ENCODE data around the gene FGGY. TPM values are rescaled to one million over a fixed set of nuclear protein-coding genes. Genes with fewer than 3 reads are reported as not detected.

FGGY gene
- total RNA-seq, 2 donors from 2014 or later = 14.1 to 14.8 TPM

DNA sequence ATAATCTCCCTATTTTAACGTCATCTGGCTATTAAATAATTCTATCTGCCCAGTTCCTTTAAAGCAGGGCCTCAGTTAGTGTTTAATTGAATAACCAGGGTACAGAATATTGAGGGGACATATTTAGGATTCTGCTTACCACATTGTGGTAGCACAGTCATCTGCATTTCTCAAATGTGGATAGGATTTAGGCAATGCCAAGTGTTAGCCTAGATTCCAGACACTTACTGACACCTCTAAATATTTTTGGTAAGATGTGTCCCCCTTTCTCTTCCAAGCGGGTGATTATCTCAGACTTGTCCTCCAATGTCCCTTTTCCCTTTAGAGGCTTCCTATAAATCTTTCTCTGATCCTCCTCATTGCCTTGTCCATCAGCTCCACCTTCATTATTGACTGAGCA lies 357.1 kb downstream of the FGGY start:
- TF ChIP-seq, protein P1, sequence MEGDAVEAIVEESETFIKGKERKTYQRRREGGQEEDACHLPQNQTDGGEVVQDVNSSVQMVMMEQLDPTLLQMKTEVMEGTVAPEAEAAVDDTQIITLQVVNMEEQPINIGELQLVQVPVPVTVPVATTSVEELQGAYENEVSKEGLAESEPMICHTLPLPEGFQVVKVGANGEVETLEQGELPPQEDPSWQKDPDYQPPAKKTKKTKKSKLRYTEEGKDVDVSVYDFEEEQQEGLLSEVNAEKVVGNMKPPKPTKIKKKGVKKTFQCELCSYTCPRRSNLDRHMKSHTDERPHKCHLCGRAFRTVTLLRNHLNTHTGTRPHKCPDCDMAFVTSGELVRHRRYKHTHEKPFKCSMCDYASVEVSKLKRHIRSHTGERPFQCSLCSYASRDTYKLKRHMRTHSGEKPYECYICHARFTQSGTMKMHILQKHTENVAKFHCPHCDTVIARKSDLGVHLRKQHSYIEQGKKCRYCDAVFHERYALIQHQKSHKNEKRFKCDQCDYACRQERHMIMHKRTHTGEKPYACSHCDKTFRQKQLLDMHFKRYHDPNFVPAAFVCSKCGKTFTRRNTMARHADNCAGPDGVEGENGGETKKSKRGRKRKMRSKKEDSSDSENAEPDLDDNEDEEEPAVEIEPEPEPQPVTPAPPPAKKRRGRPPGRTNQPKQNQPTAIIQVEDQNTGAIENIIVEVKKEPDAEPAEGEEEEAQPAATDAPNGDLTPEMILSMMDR (conservative IDR thresholded peaks at IDR 0.05) = no peak
- no peaks in the 10 kb centered on the region for H3K27me3 ChIP-seq (ENCODE audit: control insufficient read depth, insufficient read depth, low read length, poor library complexity, severe bottlenecking)
- peaks cover 4% of the 10 kb centered on the region for H3K36me3 Mint-ChIP-seq (ENCODE audit: low read depth)
- H3K4me1 Mint-ChIP-seq = no peaks in the 10 kb centered on the region
- H3K9ac ChIP-seq (ENCODE audit: extremely low read depth, low read length, poor library complexity, severe bottlenecking) = no peak overlapping the region
- no peak overlapping the region for H3K4me3 ChIP-seq (ENCODE audit: low read length)
- no peaks in the 10 kb centered on the region for H3K36me3 ChIP-seq (ENCODE audit: control insufficient read depth, insufficient read depth, low read length)
- 88% methylated on average over 2 of the region's 2 CpGs; no CpG with 5 or more reads in 1 of the 2 experiments for WGBS, 2 experiments (ENCODE audit: insufficient coverage in 1 of 2, insufficient read length in 1 of 2)
- H3K27ac Mint-ChIP-seq = peak overlapping the region; percentile 1
- H3K27me3 Mint-ChIP-seq (ENCODE audit: insufficient read depth) = no peaks in the 10 kb centered on the region
- no peaks in the 10 kb centered on the region for H3K4me1 ChIP-seq (ENCODE audit: control insufficient read depth, insufficient read depth, low read length)
- no peak overlapping the region for H3K27ac ChIP-seq (ENCODE audit: low read depth, low read length)
- no peaks in the 10 kb centered on the region for H3K9me3 ChIP-seq (ENCODE audit: control insufficient read depth, low read length)
- no peak overlapping the region for H3K4me3 Mint-ChIP-seq
- no peak for DNase-seq
- H3K9me3 Mint-ChIP-seq = peaks cover 13% of the 10 kb centered on the region

DNA sequence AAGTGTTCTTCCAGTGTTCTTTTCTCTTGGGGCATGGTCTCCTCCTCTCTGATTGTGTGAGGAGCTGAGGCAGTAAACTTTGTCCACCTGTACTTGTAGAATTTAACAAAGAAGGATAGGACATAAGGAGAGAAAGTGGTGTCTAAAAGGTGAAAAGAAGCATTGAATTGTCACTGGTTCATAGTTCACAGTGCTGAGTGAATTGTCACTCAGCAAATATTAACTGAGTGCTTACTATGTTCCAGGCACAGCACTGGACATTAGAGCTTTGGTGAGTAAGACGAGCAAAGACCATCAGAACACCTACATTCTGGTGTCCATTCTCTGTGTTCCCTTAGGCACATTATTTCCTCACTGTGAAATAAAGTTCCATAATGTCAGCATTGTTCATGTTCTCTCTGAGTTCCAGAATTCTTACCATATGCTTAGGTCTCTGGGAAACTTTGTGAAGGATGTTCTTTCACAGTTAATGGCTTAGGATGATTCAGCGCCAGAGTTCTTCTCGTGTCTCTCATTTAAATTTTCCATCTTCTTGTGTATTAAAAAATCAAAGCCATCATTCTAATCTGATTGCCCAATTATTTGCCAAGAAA lies 361.1 kb downstream of the FGGY start:
- Mint-ChIP-seq H3K9me3 (peaks cover 6% of the 10 kb centered on the region), H3K4me1 (peaks cover 11% of the 10 kb centered on the region), H3K27me3 (ENCODE audit: insufficient read depth) (no peaks in the 10 kb centered on the region), H3K36me3 (ENCODE audit: low read depth) (peaks cover 4% of the 10 kb centered on the region), H3K27ac (no peak overlapping the region), H3K4me3 (no peak overlapping the region)
- TF ChIP-seq, protein P1 (conservative IDR thresholded peaks at IDR 0.05) = no peak
- H3K9ac ChIP-seq (ENCODE audit: extremely low read depth, low read length, poor library complexity, severe bottlenecking) = no peak overlapping the region
- no peak overlapping the region for H3K27ac ChIP-seq (ENCODE audit: low read depth, low read length)
- no peak overlapping the region for H3K4me3 ChIP-seq (ENCODE audit: low read length)
- no peaks in the 10 kb centered on the region for H3K27me3 ChIP-seq (ENCODE audit: control insufficient read depth, insufficient read depth, low read length, poor library complexity, severe bottlenecking)
- no peak for DNase-seq
- H3K36me3 ChIP-seq (ENCODE audit: control insufficient read depth, insufficient read depth, low read length) = no peaks in the 10 kb centered on the region
- WGBS, 2 experiments (ENCODE audit: insufficient coverage in 1 of 2, insufficient read length in 1 of 2) = 97 to 100% methylated on average over 1 to 3 of the region's 3 CpGs
- H3K4me1 ChIP-seq (ENCODE audit: control insufficient read depth, insufficient read depth, low read length) = no peaks in the 10 kb centered on the region
- H3K9me3 ChIP-seq (ENCODE audit: control insufficient read depth, low read length) = no peaks in the 10 kb centered on the region

DNA sequence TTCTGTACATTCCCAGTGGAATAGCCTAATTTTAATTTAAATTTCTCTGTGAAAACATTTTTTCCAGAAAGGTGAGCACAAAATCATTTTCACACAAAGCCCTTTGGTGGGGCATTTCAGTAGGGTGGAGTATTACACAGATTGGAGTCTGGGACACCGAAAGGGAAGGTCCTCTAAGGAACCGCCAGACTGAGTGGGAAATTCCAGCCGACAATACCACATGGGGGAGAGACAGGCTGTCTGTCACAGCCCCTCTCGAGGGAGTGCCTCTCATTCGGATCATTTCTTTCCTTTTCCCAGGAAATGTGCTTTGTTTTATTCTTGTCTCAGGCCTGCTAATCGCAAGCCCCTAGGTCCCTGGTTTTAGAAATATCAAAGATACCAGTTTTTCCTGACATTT lies 367.3 kb downstream of the FGGY start:
- H3K36me3 Mint-ChIP-seq (ENCODE audit: low read depth) = no peaks in the 10 kb centered on the region
- Histone ChIP-seq H3K27me3 (ENCODE audit: control insufficient read depth, insufficient read depth, low read length, poor library complexity, severe bottlenecking) (no peaks in the 10 kb centered on the region), H3K36me3 (ENCODE audit: control insufficient read depth, insufficient read depth, low read length) (no peaks in the 10 kb centered on the region), H3K4me3 (ENCODE audit: low read length) (no peak overlapping the region), H3K9me3 (ENCODE audit: control insufficient read depth, low read length) (no peaks in the 10 kb centered on the region), H3K9ac (ENCODE audit: extremely low read depth, low read length, poor library complexity, severe bottlenecking) (no peak overlapping the region), H3K4me1 (ENCODE audit: control insufficient read depth, insufficient read depth, low read length) (peaks cover 8% of the 10 kb centered on the region), H3K27ac (ENCODE audit: low read depth, low read length) (no peak overlapping the region)
- no peak overlapping the region for H3K4me3 Mint-ChIP-seq
- no peaks in the 10 kb centered on the region for H3K9me3 Mint-ChIP-seq
- TF ChIP-seq, protein P1 (conservative IDR thresholded peaks at IDR 0.05) = no peak
- peak; percentile 56 for DNase-seq
- H3K27me3 Mint-ChIP-seq (ENCODE audit: insufficient read depth) = no peaks in the 10 kb centered on the region
- WGBS, 2 experiments (ENCODE audit: insufficient coverage in 1 of 2, insufficient read length in 1 of 2) = 38 to 53% methylated on average over 5 to 6 of the region's 6 CpGs
- no peak overlapping the region for H3K27ac Mint-ChIP-seq
- peaks cover 11% of the 10 kb centered on the region for H3K4me1 Mint-ChIP-seq

Data from endodermal cell (in vitro differentiated cells).